Measurements from ENCODE around the gene AMPD1. TPM values are rescaled to one million over a fixed set of nuclear protein-coding genes. Genes with fewer than 3 reads are reported as not detected.

Gene AMPD1
- total RNA-seq, 1 donor = not detected

DNA sequence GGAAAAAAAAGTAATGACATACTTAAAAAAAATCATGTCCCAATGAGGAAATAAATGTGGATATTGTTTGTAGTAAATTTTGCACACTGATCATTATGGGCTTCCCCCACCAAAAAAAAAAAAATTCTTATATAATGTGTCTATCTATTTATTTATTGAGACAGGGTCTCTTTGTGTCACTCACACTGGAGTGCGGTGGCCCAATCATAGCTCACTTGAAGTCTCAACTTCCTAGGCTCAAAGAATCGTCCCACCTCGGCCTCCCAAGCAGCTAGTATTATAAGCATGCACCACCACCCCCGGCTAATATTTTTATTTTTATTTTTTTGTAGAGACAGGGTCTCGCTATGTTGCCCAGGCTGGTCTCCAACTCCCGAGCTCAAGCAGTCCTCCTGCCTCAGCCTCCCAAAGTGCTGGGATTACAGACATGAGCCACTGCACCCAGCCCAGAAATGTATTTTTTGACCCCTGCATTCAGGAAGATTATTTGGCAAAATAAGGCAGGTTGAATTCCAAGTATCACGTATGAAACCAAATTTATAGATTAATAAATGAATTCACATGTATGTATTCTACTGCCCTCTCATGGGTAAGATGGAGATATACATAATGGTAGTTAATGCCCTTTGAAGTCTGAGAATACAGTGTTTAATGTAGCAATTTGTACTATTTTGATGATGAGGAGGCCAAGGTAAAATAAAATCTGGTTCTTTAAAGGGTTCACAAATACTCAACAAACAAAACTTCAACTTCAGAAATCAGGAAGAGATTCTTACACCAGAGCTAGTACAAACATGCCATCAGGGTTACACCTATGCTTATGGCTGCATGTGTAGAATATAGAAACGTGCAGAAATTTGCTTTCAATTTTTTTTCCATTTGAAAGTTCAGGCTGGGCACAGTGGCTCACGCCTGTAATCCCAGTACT lies 24.1 kb downstream of the AMPD1 start:
- peak; percentile 43 for TF ChIP-seq CTCF (IDR thresholded peaks at IDR 0.05; ENCODE audit: insufficient read depth, low read length)
- H3K4me3 ChIP-seq (ENCODE audit: low read depth, low read length) = no peak overlapping the region
- DNase-seq (ENCODE audit: low read depth) = peak; percentile 44

DNA sequence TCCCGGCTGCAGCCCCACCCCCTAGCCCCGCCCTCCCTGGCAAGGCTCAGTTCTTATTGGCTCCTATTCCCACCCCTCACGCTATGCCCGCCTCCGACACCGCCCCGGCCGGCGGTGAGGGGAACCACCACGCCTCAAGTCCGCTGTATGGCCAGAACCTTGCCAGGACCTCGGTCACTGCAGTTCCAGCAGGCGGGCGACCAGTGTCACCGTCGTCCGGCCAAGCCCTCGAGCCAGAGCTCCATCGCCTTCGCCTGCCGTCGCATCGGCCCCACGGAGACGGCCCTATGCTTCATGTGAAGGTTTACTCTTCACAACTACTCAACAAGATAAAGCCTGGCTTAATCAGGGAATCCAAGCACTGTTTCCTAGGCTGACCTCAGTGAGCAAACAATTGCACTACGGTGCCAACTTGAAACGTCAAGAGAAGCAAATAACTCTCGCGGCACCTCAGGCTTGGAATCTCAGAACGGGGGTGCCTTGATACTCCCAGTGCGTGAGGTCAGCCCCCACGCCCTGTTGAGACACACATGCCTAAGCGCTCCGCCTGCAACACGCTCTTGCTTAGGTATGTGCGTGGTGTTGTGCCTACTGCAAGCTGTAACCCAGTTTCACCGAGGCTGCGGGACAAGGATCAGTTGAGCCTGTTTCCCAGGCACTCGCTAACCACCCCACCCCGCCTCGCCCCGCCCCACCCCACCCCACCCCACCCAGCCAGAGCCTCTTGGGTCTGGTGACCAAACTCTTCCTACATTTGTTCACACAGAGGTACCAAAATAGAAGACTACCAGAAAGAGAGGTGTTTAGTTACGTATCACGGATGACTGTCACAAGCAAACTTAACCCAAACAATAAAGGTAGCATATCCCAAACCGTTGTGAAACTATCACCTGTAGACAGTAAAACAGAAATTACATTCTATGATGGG lies 25.0 kb downstream of the AMPD1 start:
- H3K4me3 ChIP-seq (ENCODE audit: low read depth, low read length) = peak overlapping the region; percentile 74
- DNase-seq (ENCODE audit: low read depth) = peak; percentile 81
- TF ChIP-seq CTCF (IDR thresholded peaks at IDR 0.05; ENCODE audit: insufficient read depth, low read length) = peak; percentile 23

- DNase-seq (ENCODE audit: low read depth) = no peak
- no peak for TF ChIP-seq CTCF (IDR thresholded peaks at IDR 0.05; ENCODE audit: insufficient read depth, low read length)
- H3K4me3 ChIP-seq (ENCODE audit: low read depth, low read length) = peak within 1 kb of the TSS; percentile 74
Measured at GRCh38 chr1:114669562-114670082, 25.7 kb downstream of the AMPD1 start, which contains the start of gene DENND2C. Gene DENND2C (minus strand): TSS chr1:114670049. CDS start chr1:114625984, 44,065 bp downstream.

- DNase-seq (ENCODE audit: low read depth) = peak; percentile 58
- TF ChIP-seq CTCF (IDR thresholded peaks at IDR 0.05; ENCODE audit: insufficient read depth, low read length) = no peak
- H3K4me3 ChIP-seq (ENCODE audit: low read depth, low read length) = peak overlapping the region; percentile 74
Measured at GRCh38 chr1:114668784-114669561, 26.4 kb downstream of the AMPD1 start.

- no peak overlapping the region for H3K4me3 ChIP-seq (ENCODE audit: low read depth, low read length)
- no peak for TF ChIP-seq CTCF (IDR thresholded peaks at IDR 0.05; ENCODE audit: insufficient read depth, low read length)
- DNase-seq (ENCODE audit: low read depth) = no peak
Measured at GRCh38 chr1:114668373-114668772, 27.0 kb downstream of the AMPD1 start.

- TF ChIP-seq CTCF (IDR thresholded peaks at IDR 0.05; ENCODE audit: insufficient read depth, low read length) = no peak
- no peak overlapping the region for H3K4me3 ChIP-seq (ENCODE audit: low read depth, low read length)
- DNase-seq (ENCODE audit: low read depth) = no peak
Measured at GRCh38 chr1:114666954-114667353, 28.4 kb downstream of the AMPD1 start.

Data from fibroblast of the aortic adventitia (primary cell).